ENCODE results near the gene TADA2B. TPM values are rescaled to one million over a fixed set of nuclear protein-coding genes. Genes with fewer than 3 reads are reported as not detected.

Gene TADA2B
- total and polyA plus RNA-seq, 9 of the 15 experiments (the other 6 are each of a cell fraction or from before 2014, with no cell fraction given): 0.55 to 12.2 (median 7.5) TPM

- TF ChIP-seq STAT6 (CRISPR knock-in tag; IDR thresholded peaks at IDR 0.05): no peak
- TF ChIP-seq SMARCE1 (IDR thresholded peaks at IDR 0.05): no peak
- TF ChIP-seq NUFIP1 (IDR thresholded peaks at IDR 0.05; ENCODE audit: partially characterized antibody): no peak
Observed at GRCh38 chr4:7055990-7056325, 12.8 kb downstream of the TADA2B start (continued).

- H4K20me1 ChIP-seq (replicated peaks; ENCODE audit: control insufficient read depth, insufficient read depth, low read length): 0 out of 2 replicates have a peak, but pooled peaks cover 8% of the 10 kb centered on the region
- DNase-seq (ENCODE audit: extremely low read depth in 1 of 4, low spot score in 3 of 4) (no peak), FAIRE-seq (peak; percentile 42), ATAC-seq (peak; percentile 62)
- BruUV-seq (replicated peaks): no TSS peak
- ChIA-PET POLR2A (interaction anchor here (0.7 to 1.5 kb wide), 4 partner anchors 9 to 47 kb away, joined by 3 to 4 read pairs (median 3); partner anchors contain the start of gene GRPEL1), CTCF (ENCODE audit: low intra/inter-chr PET ratio) (no interaction called here)
- H3K9me3 ChIP-seq (replicated peaks; ENCODE audit: control insufficient read depth, insufficient read depth, low read depth, low read length): no peaks in the 10 kb centered on the region
- no peak overlapping the region for H3K4me3 ChIP-seq
- H3K27ac ChIP-seq (ENCODE audit: extremely low read depth, low read depth, low read length): peak overlapping the region; percentile 7; the same call in 1 of the 3 replicates
- no peaks in the 10 kb centered on the region for H3K27me3 ChIP-seq (ENCODE audit: control insufficient read depth in 2 of 2, insufficient read depth in 2 of 2, low read length in 2 of 2)
- peaks cover 86% of the 10 kb centered on the region for H3K36me3 ChIP-seq (ENCODE audit: control insufficient read depth, insufficient read depth, low read length)
- intact Hi-C loops (cut with micrococcal nuclease): no loop called here
- H3K79me2 ChIP-seq (ENCODE audit: control insufficient read depth, insufficient read depth, low read length): peaks cover 6% of the 10 kb centered on the region; the same call in 2 of the 3 replicates
- H3K9me1 ChIP-seq (ENCODE audit: control insufficient read depth, insufficient read depth, low read length): no peaks in the 10 kb centered on the region
- H3K4me2 ChIP-seq (ENCODE audit: insufficient read depth, low read length): no peak overlapping the region
- peaks cover 0 to 10% of the 10 kb centered on the region in 2 experiments; a peak in 1 of 5 replicates for H3K4me1 ChIP-seq (replicated peaks in 1 of 2; ENCODE audit: control insufficient read depth in 2 of 2, insufficient read depth in 2 of 2, low read length in 2 of 2)
- in situ Hi-C loops (cut with MboI): no loop called here
- no peak overlapping the region for H3K9ac ChIP-seq (ENCODE audit: insufficient read depth in 1 of 2, low read depth in 2 of 2, low read length in 2 of 2)
- no peak overlapping the region for H2AFZ ChIP-seq (ENCODE audit: low read depth, low read length)
- WGBS (ENCODE audit: insufficient coverage, low coverage, missing lambda C conversion rate): 82% methylated on average over 3 of the region's 3 CpGs
- TF ChIP-seq ZNF124 (CRISPR knock-in tag; IDR thresholded peaks at IDR 0.05) (no peak), ZBTB40 (IDR thresholded peaks at IDR 0.05) (no peak), ZBTB40 (CRISPR knock-in tag; IDR thresholded peaks at IDR 0.05) (no peak), ZNF584 (CRISPR knock-in tag; IDR thresholded peaks at IDR 0.05; ENCODE audit: low read depth) (no peak), RHOXF2B (CRISPR knock-in tag; conservative IDR thresholded peaks at IDR 0.05) (no peak), POLR2A (conservative IDR thresholded peaks at IDR 0.05) (peak; percentile 43), HLTF (IDR thresholded peaks at IDR 0.05) (no peak), ZNF511 (CRISPR knock-in tag; IDR thresholded peaks at IDR 0.05) (no peak)
Observed at GRCh38 chr4:7058792-7059191, 15.6 kb downstream of the TADA2B start.

Data from K562 (cell line).